ENCODE data around the gene UBA6.

The UBA6 gene

DNA sequence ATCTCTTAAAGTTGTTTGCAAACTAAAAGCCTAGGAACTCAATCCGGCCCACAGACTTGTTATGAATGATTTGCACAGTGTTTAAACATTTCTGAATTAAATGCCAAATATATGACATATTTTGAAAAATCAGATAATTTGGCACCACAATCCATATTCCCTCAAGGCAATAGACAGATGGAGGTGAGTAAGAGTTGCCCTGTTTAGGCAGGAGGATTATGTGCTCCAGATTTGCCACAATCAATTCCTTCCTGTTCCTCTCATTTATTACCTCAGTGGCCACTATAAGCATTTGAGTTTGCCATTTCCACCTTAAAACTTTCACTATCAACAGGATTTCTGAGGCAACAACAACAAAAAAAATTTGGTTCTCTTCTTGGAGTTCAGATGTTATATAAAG is 18.7 kb downstream of the UBA6 start:
- TF ChIP-seq PAX5 (IDR thresholded peaks at IDR 0.05; ENCODE audit: insufficient read depth, low read length, severe bottlenecking), result no peak
- no peak for TF ChIP-seq SPI1 (IDR thresholded peaks at IDR 0.05; ENCODE audit: low read depth, low read length)
- no peak for TF ChIP-seq POLR2AphosphoS5 (IDR thresholded peaks at IDR 0.05; ENCODE audit: low read depth, low read length)
- no peak for TF ChIP-seq TAF1 (IDR thresholded peaks at IDR 0.05; ENCODE audit: low read depth, low read length)
- no peak for TF ChIP-seq POU2F2 (IDR thresholded peaks at IDR 0.05; ENCODE audit: low read depth, low read length)
- no peak for TF ChIP-seq POLR2A (IDR thresholded peaks at IDR 0.05; ENCODE audit: low read depth, low read length)
- no peak for DNase-seq (ENCODE audit: insufficient read length, low spot score)
- no peak for FAIRE-seq

GRCh38 chr4:67680581-67681222 is 20.3 kb downstream of the UBA6 start:
- DNase-seq (ENCODE audit: insufficient read length, low spot score), result no peak
- TF ChIP-seq POLR2A (IDR thresholded peaks at IDR 0.05; ENCODE audit: low read depth, low read length), result no peak
- TF ChIP-seq PAX5 (IDR thresholded peaks at IDR 0.05; ENCODE audit: insufficient read depth, low read length, severe bottlenecking), result no peak
- TF ChIP-seq SPI1 (IDR thresholded peaks at IDR 0.05; ENCODE audit: low read depth, low read length), result no peak
- TF ChIP-seq POLR2AphosphoS5 (IDR thresholded peaks at IDR 0.05; ENCODE audit: low read depth, low read length), result no peak
- TF ChIP-seq POU2F2 (IDR thresholded peaks at IDR 0.05; ENCODE audit: low read depth, low read length), result no peak
- TF ChIP-seq TAF1 (IDR thresholded peaks at IDR 0.05; ENCODE audit: low read depth, low read length), result no peak
- no peak for FAIRE-seq

DNA sequence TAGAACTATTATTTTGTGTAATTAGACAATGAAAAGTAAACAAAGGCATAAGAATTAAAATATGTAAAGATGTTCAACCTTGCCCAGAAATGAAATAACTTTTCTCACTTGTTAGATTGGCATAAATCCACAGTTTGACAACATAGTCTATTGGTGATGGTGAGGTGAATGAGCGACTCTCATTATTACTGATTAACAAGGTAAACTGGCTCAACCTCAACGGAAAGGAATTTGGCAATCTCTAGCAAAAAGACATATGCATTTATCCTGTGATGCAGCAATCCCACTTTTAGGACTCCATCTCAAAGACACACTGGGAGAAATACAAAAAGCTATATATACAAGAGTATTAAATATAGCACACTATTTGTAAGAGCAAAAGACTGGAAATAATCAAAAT is 22.3 kb downstream of the UBA6 start:
- TF ChIP-seq POLR2A (IDR thresholded peaks at IDR 0.05; ENCODE audit: low read depth, low read length) (no peak), POLR2AphosphoS5 (IDR thresholded peaks at IDR 0.05; ENCODE audit: low read depth, low read length) (no peak), POU2F2 (IDR thresholded peaks at IDR 0.05; ENCODE audit: low read depth, low read length) (no peak), SPI1 (IDR thresholded peaks at IDR 0.05; ENCODE audit: low read depth, low read length) (no peak), TAF1 (IDR thresholded peaks at IDR 0.05; ENCODE audit: low read depth, low read length) (no peak), PAX5 (IDR thresholded peaks at IDR 0.05; ENCODE audit: insufficient read depth, low read length, severe bottlenecking) (no peak)
- FAIRE-seq, result peak; percentile 40
- no peak for DNase-seq (ENCODE audit: insufficient read length, low spot score)

GRCh38 chr4:67674098-67674497 is 26.9 kb downstream of the UBA6 start:
- TF ChIP-seq POU2F2 (IDR thresholded peaks at IDR 0.05; ENCODE audit: low read depth, low read length) (no peak), SPI1 (IDR thresholded peaks at IDR 0.05; ENCODE audit: low read depth, low read length) (no peak), TAF1 (IDR thresholded peaks at IDR 0.05; ENCODE audit: low read depth, low read length) (no peak), PAX5 (IDR thresholded peaks at IDR 0.05; ENCODE audit: insufficient read depth, low read length, severe bottlenecking) (no peak), POLR2AphosphoS5 (IDR thresholded peaks at IDR 0.05; ENCODE audit: low read depth, low read length) (no peak), POLR2A (IDR thresholded peaks at IDR 0.05; ENCODE audit: low read depth, low read length) (no peak)
- no peak for DNase-seq (ENCODE audit: insufficient read length, low spot score)
- FAIRE-seq, result no peak

- TF ChIP-seq PAX5 (IDR thresholded peaks at IDR 0.05; ENCODE audit: insufficient read depth, low read length, severe bottlenecking) (no peak), POLR2A (IDR thresholded peaks at IDR 0.05; ENCODE audit: low read depth, low read length) (no peak), SPI1 (IDR thresholded peaks at IDR 0.05; ENCODE audit: low read depth, low read length) (no peak), POU2F2 (IDR thresholded peaks at IDR 0.05; ENCODE audit: low read depth, low read length) (no peak), TAF1 (IDR thresholded peaks at IDR 0.05; ENCODE audit: low read depth, low read length) (no peak), POLR2AphosphoS5 (IDR thresholded peaks at IDR 0.05; ENCODE audit: low read depth, low read length) (no peak)
- DNase-seq (ENCODE audit: insufficient read length, low spot score), result no peak
- no peak for FAIRE-seq
Measured at GRCh38 chr4:67668315-67668714, 32.6 kb downstream of the UBA6 start.

DNA sequence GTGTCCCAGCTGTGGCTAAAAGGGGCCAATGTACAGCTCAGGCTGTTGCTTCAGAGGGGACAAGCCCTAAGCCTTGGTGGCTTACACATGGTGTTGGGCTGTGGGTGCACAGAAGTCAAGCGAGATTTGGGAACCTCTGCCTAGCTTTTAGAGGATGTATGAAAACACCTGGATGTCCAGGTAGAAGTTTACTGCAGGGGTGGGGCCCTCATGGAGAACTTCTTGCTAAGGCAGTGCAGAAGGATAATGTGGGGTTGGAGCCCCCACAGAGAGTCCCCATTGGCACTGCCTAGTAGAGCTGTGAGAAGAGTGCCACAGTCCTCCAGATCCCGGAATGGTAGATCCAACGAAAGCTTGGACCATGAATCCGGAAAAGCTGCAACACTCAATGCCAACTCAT is 40.5 kb downstream of the UBA6 start:
- DNase-seq (ENCODE audit: insufficient read length, low spot score) (no peak), FAIRE-seq (no peak)
- TF ChIP-seq PAX5 (IDR thresholded peaks at IDR 0.05; ENCODE audit: insufficient read depth, low read length, severe bottlenecking) (no peak), POU2F2 (IDR thresholded peaks at IDR 0.05; ENCODE audit: low read depth, low read length) (no peak), POLR2A (IDR thresholded peaks at IDR 0.05; ENCODE audit: low read depth, low read length) (no peak), SPI1 (IDR thresholded peaks at IDR 0.05; ENCODE audit: low read depth, low read length) (no peak), TAF1 (IDR thresholded peaks at IDR 0.05; ENCODE audit: low read depth, low read length) (no peak), POLR2AphosphoS5 (IDR thresholded peaks at IDR 0.05; ENCODE audit: low read depth, low read length) (no peak)

- TF ChIP-seq POLR2AphosphoS5 (IDR thresholded peaks at IDR 0.05; ENCODE audit: low read depth, low read length) (no peak), POLR2A (IDR thresholded peaks at IDR 0.05; ENCODE audit: low read depth, low read length) (no peak), TAF1 (IDR thresholded peaks at IDR 0.05; ENCODE audit: low read depth, low read length) (no peak), POU2F2 (IDR thresholded peaks at IDR 0.05; ENCODE audit: low read depth, low read length) (no peak), SPI1 (IDR thresholded peaks at IDR 0.05; ENCODE audit: low read depth, low read length) (no peak), PAX5 (IDR thresholded peaks at IDR 0.05; ENCODE audit: insufficient read depth, low read length, severe bottlenecking) (no peak)
- FAIRE-seq (no peak), DNase-seq (ENCODE audit: insufficient read length, low spot score) (no peak)
Measured at GRCh38 chr4:67659065-67659464, 41.9 kb downstream of the UBA6 start.

GRCh38 chr4:67658302-67658701 is 42.7 kb downstream of the UBA6 start:
- no peak for TF ChIP-seq SPI1 (IDR thresholded peaks at IDR 0.05; ENCODE audit: low read depth, low read length)
- no peak for TF ChIP-seq POLR2AphosphoS5 (IDR thresholded peaks at IDR 0.05; ENCODE audit: low read depth, low read length)
- TF ChIP-seq PAX5 (IDR thresholded peaks at IDR 0.05; ENCODE audit: insufficient read depth, low read length, severe bottlenecking), result no peak
- no peak for TF ChIP-seq POU2F2 (IDR thresholded peaks at IDR 0.05; ENCODE audit: low read depth, low read length)
- TF ChIP-seq POLR2A (IDR thresholded peaks at IDR 0.05; ENCODE audit: low read depth, low read length), result no peak
- no peak for TF ChIP-seq TAF1 (IDR thresholded peaks at IDR 0.05; ENCODE audit: low read depth, low read length)
- DNase-seq (ENCODE audit: insufficient read length, low spot score), result no peak

DNA sequence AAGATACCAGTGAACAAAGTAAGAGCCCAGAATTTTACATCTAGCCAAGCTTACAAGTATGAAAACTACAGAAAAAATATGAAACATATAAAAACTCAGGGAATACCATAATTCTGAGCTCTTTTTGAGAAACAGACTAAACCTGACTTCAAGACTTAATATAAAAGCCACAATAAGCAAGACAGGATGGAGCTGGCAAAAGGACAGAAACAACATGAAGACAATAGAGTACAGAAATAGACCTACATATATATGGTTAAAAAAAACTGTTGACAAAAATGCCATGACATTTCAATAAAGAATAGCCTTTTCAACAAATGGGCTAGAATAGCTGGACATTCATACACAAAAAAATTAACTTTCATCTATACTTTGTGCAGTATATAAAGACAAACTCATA is 49.4 kb downstream of the UBA6 start:
- FAIRE-seq (no peak), DNase-seq (ENCODE audit: insufficient read length, low spot score) (no peak)
- no peak for TF ChIP-seq POU2F2 (IDR thresholded peaks at IDR 0.05; ENCODE audit: low read depth, low read length)
- TF ChIP-seq SPI1 (IDR thresholded peaks at IDR 0.05; ENCODE audit: low read depth, low read length), result no peak
- TF ChIP-seq PAX5 (IDR thresholded peaks at IDR 0.05; ENCODE audit: insufficient read depth, low read length, severe bottlenecking), result no peak
- TF ChIP-seq TAF1 (IDR thresholded peaks at IDR 0.05; ENCODE audit: low read depth, low read length), result no peak
- no peak for TF ChIP-seq POLR2AphosphoS5 (IDR thresholded peaks at IDR 0.05; ENCODE audit: low read depth, low read length)
- no peak for TF ChIP-seq POLR2A (IDR thresholded peaks at IDR 0.05; ENCODE audit: low read depth, low read length)

More at GRCh38 chr4:67658302-67658701, 42.7 kb downstream of the UBA6 start:
- no peak for FAIRE-seq
